Neural crest cell (in vitro differentiated cells): ENCODE measurements around the gene DPH2. TPM values are rescaled to one million over a fixed set of nuclear protein-coding genes. Genes with fewer than 3 reads are reported as not detected.

ENCODE experiments used
- DNase-seq: peaks from one replicate; pipeline ENCODE4 v3.0.0; 2021; ENCODE audit warnings: low read depth, mixed read lengths, low spot score
- H3K27ac Mint-ChIP-seq: one replicate; pipeline ENCODE4 v1.8.0; 2021; ENCODE audit warnings: mild to moderate bottlenecking, mixed read lengths; ENCODE audit not compliant: unreplicated experiment
- H3K27me3 Mint-ChIP-seq: 2 replicates; pipeline ENCODE4 v1.8.0; 2021; ENCODE audit warnings: low read depth, mild to moderate bottlenecking, mixed read lengths
- H3K36me3 Mint-ChIP-seq: 2 replicates; pipeline ENCODE4 v1.8.0; 2021; ENCODE audit warnings: low read depth, mild to moderate bottlenecking, mixed read lengths
- H3K4me1 Mint-ChIP-seq: 2 replicates; pipeline ENCODE4 v1.8.0; 2021; ENCODE audit warnings: mixed read lengths
- H3K4me3 Mint-ChIP-seq: one replicate; pipeline ENCODE4 v1.8.0; 2021; ENCODE audit warnings: mild to moderate bottlenecking, mixed read lengths
- H3K9me3 Mint-ChIP-seq: 2 replicates; pipeline ENCODE4 v1.8.0; 2021; ENCODE audit warnings: mixed read lengths
- CTCF ChIP-seq: fragments of 200-600 bp; sonication (generic); conservative IDR thresholded peaks from 2 replicates; pipeline ENCODE4 v1.5.0; 2021; ENCODE audit warnings: antibody characterized with exemption, mild to moderate bottlenecking
- total RNA-seq: library from RNA; stranded (reverse); gene quantifications from 2 replicates; pipeline ENCODE4 v1.2.1, GENCODE V29; 2021

DPH2 gene
- total RNA-seq, 1 donor from 2014 or later, result 34.4 TPM

- H3K4me1 Mint-ChIP-seq, result peaks cover 33% of the 10 kb centered on the region
- H3K27me3 Mint-ChIP-seq, result no peaks in the 10 kb centered on the region
- peak within 1 kb of the TSS; percentile 99 for H3K27ac Mint-ChIP-seq
- DNase-seq, result peak; percentile 95
- H3K9me3 Mint-ChIP-seq, result no peaks in the 10 kb centered on the region
- peak within 1 kb of the TSS; percentile 86 for H3K4me3 Mint-ChIP-seq
- H3K36me3 Mint-ChIP-seq, result peaks cover 4% of the 10 kb centered on the region
- peak; percentile 73 for TF ChIP-seq CTCF
Observed at GRCh38 chr1:43946236-43947060, 23.4 kb upstream of the DPH2 start, which contains the start of gene IPO13. TSS of gene IPO13 (plus strand) at chr1:43946950. CDS start at chr1:43947601, 651 bp downstream.

- Mint-ChIP-seq H3K9me3 (no peaks in the 10 kb centered on the region), H3K27ac (peak overlapping the region; percentile 99), H3K4me3 (peak overlapping the region; percentile 86), H3K36me3 (peaks cover 4% of the 10 kb centered on the region), H3K27me3 (no peaks in the 10 kb centered on the region), H3K4me1 (peaks cover 33% of the 10 kb centered on the region)
- no peak for TF ChIP-seq CTCF
- no peak for DNase-seq
Observed at GRCh38 chr1:43947061-43947873, 22.5 kb upstream of the DPH2 start.

- DNase-seq, result no peak
- H3K9me3 Mint-ChIP-seq, result no peaks in the 10 kb centered on the region
- peak overlapping the region; percentile 86 for H3K4me3 Mint-ChIP-seq
- H3K4me1 Mint-ChIP-seq, result peaks cover 33% of the 10 kb centered on the region
- H3K36me3 Mint-ChIP-seq, result peaks cover 4% of the 10 kb centered on the region
- no peak for TF ChIP-seq CTCF
- no peaks in the 10 kb centered on the region for H3K27me3 Mint-ChIP-seq
- H3K27ac Mint-ChIP-seq, result peak overlapping the region; percentile 77
Observed at GRCh38 chr1:43947874-43948437, 21.9 kb upstream of the DPH2 start.

- H3K36me3 Mint-ChIP-seq, result peaks cover 4% of the 10 kb centered on the region
- H3K27me3 Mint-ChIP-seq, result no peaks in the 10 kb centered on the region
- H3K27ac Mint-ChIP-seq, result no peak overlapping the region
- peaks cover 33% of the 10 kb centered on the region for H3K4me1 Mint-ChIP-seq
- H3K4me3 Mint-ChIP-seq, result peak overlapping the region; percentile 86
- no peak for DNase-seq
- no peak for TF ChIP-seq CTCF
- H3K9me3 Mint-ChIP-seq, result no peaks in the 10 kb centered on the region
Observed at GRCh38 chr1:43949678-43950077, 20.1 kb upstream of the DPH2 start.
